Frontal cortex (tissue), 4 donors: Measurements from ENCODE around the gene P3H1. TPM values are rescaled to one million over a fixed set of nuclear protein-coding genes. Genes with fewer than 3 reads are reported as not detected.
A peak's percentile ranks its signal among the peaks of the same experiment; 100 is the strongest.
"Not testable (repeated sequence)": the region's sequence is repeated elsewhere in the genome, so short reads cannot be mapped to it uniquely, and the experiment has no call there.

ENCODE experiments used
- DNase-seq, 2 donors: peaks; one replicate each; pipeline ENCODE4 v3.0.0; 2012; ENCODE audit warnings: low spot score in 2 of 2
- FAIRE-seq: peaks from 2 replicates; lab custom pipeline; 2012; peaks lifted over from hg19 to GRCh38; lab: Jason Lieb, UNC
- total RNA-seq: library from RNA; depleted of rRNA; stranded (reverse); fragments of >200 nt; gene quantifications from one replicate; pipeline ENCODE4 v1.2.3, GENCODE V29; 2014
- donor health status: control.
- donor health status: control.
- donor health status: control.

The P3H1 gene, protein sequence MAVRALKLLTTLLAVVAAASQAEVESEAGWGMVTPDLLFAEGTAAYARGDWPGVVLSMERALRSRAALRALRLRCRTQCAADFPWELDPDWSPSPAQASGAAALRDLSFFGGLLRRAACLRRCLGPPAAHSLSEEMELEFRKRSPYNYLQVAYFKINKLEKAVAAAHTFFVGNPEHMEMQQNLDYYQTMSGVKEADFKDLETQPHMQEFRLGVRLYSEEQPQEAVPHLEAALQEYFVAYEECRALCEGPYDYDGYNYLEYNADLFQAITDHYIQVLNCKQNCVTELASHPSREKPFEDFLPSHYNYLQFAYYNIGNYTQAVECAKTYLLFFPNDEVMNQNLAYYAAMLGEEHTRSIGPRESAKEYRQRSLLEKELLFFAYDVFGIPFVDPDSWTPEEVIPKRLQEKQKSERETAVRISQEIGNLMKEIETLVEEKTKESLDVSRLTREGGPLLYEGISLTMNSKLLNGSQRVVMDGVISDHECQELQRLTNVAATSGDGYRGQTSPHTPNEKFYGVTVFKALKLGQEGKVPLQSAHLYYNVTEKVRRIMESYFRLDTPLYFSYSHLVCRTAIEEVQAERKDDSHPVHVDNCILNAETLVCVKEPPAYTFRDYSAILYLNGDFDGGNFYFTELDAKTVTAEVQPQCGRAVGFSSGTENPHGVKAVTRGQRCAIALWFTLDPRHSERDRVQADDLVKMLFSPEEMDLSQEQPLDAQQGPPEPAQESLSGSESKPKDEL
- 10.6 TPM for total RNA-seq

DNA sequence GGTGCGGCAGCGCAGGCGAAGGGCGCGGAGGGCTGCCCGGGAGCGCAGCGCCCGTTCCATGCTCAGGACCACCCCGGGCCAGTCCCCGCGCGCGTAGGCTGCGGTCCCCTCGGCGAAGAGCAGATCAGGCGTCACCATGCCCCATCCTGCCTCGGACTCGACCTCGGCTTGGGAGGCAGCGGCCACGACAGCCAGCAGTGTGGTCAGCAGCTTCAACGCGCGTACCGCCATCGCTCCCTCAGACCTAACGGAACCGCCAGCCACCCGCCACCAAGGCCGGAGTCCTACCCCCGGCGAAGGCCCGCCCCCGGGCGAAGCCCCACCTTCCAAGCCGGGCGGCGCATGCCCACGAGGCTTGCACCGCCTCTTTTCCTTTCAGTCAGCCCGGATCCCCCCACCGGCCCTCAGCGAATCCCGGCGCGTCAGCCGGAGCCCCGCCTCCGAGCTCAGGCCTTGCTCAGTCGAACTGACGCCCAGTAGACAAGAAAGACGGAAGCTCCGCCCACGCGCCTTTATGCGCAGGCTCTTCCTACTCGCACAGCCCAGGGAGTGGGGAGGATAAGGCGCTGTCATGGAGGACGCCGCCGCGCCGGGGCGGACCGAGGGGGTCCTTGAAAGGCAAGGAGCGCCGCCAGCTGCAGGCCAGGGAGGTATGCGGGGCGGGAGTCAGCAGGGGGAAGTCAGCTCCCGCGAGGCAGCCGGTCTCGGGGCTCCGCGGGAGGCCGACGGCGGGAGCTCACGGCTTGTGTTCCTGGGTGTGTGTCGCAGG, at the start of gene P3H1, which contains the start of gene C1orf50:
P3H1 (minus strand) TSS at position 288 of the 769 bp plus-strand sequence; CDS start at position 231, 57 bp downstream.
C1orf50 (plus strand) TSS at position 509 of the 769 bp plus-strand sequence; CDS start at position 572, 63 bp downstream.
- peak; percentile 96 for DNase-seq
- FAIRE-seq = peak; percentile 88

DNA sequence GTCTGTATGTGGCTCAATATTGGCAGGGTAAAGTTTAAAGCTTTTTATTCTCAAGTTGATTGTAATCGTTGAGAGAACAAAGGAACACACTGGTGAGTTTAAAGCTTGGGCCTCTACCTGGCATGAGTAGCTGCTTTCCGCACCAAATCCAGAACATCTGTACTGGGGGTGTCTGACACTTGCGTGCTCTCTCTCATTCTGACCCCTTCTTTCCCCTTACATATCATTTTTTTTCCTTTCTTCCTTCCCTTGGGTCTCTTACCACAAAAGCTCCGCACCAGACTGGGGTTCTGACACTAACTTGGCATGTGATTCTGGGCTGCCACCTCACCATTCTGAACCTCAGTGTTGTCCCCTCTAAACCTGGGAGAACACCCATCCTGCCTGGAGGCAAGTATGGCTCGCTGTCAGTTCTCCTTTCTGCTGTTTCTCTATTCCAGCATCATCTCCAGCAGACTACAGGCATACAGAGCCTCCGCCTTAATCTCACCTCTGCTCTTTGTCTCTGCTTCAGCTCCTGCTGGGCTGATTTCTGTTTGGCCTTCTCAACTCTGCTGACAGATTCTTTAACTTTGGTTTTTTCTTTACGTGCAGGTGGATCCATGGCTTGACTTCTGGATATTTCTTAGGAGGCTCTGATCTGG, 49.2 kb upstream of the P3H1 start:
- FAIRE-seq = no peak
- DNase-seq = no peak

DNA sequence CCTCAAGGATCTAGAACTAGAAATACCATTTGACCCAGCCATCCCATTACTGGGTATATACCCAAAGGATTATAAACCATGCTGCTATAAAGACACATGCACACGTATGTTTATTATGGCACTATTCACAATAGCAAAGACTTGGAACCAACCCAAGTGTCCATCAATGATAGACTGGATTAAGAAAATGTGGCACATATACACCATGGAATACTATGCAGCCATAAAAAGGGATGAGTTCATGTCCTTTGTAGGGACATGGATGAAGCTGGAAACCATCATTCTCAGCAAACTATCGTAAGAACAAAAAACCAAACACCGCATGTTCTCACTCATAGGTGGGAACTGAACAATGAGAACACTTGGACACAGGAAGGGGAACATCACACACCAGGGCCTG, 48.0 kb upstream of the P3H1 start:
- FAIRE-seq, DNase-seq: not testable (repeated sequence)

DNA sequence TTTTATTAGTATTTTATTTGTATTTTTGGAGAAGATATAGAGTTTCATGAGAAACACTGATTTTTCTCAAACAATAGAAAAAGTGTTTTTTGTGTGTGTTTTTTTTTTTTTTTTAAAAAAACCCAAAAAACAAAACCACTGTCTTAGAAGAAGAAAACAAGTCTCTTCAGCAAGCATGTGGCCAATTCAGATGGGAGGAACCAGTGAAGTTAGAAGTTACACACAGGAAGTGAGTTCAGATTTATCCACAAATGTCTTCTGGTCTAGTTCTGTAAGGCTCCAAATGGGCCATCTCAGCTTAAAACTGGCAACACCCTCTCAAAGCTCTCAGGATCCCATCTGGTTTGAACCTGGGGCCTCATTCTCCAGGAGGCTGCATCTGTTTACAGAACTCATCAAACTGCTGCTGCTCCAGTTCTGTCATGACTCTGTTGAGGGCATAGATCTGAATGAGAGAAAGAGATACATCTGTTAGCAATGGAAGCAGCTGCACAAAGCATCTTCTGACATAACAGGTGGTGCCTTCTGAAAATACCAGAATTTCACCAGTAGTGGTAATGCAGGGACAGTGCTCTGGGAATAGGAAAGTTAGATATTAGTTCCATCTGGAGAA, 40.3 kb upstream of the P3H1 start:
- DNase-seq (no peak), FAIRE-seq (no peak)

DNA sequence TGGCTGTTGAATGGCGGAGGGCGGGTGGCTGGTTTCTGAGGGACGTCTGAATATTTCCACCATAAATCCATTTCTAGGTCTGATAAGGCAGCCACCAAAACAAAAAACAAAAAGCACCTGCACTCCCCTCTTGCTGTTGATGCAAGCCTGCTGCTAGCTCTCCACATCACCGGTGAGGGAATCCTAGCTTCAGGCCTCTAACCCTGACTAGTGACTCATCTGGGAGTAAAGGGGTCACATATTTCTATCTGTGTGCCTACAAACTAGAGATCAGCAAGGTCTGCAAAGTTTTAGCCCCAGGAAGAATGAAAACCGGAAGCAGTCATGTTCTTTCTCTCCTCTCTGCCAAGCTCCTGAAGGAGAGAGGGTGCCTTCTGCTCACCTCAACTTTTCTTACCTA, 39.8 kb upstream of the P3H1 start:
- DNase-seq (no peak), FAIRE-seq (no peak)

DNA sequence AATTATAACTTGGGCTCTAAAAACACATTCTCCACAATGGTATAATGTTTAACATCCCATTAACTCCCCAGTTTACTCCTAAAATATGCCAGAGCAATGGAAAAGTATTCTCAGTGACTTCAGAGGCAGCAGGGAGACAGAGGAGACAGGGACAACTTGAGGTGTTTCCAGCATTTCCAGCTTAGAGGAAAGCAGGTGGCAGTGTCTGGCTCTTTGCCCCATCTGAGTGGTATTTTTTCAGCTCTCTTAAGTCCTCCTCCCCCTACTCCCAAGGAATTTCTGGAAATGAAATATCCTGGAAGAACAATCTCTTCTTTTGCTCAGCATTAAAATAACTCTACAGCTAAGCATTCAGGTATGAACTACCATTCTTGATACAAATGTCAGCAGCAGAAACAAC, 39.3 kb upstream of the P3H1 start:
- FAIRE-seq = no peak
- DNase-seq = no peak

DNA sequence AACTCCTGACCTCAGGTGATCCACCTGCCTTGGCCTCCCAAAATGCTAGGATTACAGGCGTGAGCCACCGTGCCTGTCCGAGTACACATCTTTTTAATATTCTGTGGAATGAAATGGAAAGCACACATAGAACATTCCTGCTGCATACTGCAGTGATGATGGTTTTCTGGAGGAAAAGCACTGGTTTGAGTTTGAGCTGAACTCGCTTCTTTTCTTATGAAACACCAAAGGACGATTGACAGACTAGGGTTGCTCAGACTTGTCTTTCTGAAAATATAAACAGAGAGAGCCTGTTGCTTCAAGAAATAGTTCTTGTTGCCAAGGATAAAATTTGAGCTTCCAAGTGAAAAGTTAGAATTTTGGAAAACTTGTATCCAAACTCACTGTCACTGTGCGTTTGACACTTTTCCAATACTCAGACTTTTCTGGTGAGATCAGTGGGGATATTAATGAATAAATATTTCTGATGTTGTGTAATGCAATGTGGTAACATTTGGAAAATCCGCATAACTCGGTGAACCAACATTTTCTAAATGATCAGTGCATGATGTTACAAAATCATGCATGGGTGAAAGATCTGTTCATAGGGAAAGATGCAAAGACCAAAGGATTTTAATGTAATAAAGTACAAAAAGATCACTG, 35.1 kb upstream of the P3H1 start:
- FAIRE-seq (no peak), DNase-seq (no peak)

DNA sequence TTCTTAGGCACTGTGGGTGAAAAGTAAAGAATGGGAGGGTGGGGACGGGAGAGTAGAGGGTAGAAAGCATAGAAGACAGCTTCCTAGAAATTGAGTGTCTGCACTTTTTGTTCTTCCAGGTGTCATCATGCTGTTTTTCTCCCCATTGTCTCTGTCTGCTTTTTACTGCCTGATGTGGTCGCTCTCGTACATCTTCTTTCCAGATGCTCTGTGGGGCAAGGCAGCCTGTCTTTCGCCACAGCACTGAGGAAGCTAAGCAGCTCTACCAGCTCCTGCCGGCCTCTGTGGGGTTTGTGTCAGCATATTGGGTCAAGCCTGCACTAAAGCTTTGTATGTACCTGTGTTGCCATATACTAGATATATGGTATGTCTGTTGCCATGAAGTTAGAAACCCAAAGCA, 31.2 kb upstream of the P3H1 start:
- DNase-seq = no peak
- no peak for FAIRE-seq

DNA sequence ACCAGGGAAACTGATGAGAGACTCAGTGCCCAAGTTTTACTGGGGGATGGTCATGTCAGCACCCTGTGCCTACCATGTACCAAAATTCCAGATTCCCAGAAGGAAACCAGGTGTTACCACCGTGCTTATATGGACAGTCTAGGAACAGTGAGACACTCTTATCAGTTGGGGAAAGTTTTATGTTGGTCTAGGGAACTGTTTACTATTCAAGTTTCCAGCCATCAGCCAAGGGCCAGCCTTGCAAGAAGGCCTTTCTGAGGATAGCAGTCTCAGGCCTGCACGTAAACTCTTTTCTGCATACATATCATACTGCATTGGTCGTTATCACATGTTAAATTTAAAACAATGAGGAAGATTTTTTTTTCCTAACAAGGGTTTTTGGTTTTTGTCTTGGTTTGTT, 30.6 kb upstream of the P3H1 start:
- DNase-seq = no peak
- FAIRE-seq = no peak

DNA sequence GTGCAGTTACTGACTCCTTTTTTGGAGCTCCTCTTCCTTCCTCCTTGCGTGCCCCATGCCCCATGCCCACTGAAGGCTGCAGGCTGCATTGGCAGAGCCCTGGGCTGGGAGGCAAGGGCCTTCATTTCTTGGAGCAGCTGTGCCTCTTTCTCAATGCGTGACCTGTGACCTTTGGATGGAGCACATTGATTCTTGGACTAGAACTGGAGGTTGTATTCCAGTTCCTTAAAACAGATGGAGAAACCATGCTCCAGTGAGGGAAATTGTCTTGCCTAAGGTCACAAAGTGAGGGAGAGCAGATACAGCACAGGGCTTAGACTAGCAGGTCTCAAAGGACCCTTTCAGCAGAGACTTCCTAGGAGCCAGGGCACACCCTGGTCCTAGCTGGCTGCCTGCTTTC, 27.0 kb upstream of the P3H1 start:
- FAIRE-seq = no peak

DNA sequence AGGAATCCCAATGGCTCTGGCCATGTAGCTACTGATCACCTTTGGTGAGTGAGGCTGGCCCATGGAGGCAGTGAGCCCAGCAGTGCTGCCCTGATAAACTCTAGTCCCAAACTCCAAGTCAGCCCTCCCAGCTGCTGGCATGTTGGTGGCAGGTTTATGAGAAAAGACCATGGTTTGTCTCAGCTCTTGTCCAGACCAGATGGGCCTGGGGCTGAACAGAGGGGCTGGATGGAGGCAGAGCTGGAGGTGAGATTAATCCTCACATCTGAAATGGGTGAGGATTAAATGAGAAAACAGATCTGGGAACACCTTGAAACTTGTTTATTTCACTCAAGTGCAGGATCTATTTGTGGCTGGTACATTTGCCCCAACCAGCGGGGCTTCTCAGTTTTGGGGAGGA, 21.2 kb upstream of the P3H1 start:
- DNase-seq = no peak

More for the DNA sequence above, 27.0 kb upstream of the P3H1 start:
- no peak for DNase-seq

DNA sequence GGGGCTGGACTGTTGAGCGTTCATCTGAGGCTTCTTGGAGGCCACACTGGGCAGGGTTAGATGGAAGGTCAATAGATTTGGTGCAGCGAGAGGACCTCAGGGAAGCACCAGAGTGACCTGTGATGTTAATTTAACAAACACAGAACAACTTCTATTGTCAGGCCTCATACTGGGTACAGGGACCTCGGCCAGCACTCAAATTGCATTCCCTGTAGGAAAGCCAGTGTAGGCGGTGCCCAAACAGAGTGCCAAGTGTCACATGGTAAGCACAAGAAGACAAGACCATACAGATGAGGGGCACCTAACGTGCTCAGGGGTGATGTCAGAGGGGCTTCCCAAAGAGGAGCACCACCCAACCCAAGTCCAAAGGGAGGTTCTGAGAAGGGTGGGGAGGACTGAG, 19.3 kb upstream of the P3H1 start:
- DNase-seq (no peak), FAIRE-seq (no peak)

More for the DNA sequence above, 21.2 kb upstream of the P3H1 start:
- no peak for FAIRE-seq

DNA sequence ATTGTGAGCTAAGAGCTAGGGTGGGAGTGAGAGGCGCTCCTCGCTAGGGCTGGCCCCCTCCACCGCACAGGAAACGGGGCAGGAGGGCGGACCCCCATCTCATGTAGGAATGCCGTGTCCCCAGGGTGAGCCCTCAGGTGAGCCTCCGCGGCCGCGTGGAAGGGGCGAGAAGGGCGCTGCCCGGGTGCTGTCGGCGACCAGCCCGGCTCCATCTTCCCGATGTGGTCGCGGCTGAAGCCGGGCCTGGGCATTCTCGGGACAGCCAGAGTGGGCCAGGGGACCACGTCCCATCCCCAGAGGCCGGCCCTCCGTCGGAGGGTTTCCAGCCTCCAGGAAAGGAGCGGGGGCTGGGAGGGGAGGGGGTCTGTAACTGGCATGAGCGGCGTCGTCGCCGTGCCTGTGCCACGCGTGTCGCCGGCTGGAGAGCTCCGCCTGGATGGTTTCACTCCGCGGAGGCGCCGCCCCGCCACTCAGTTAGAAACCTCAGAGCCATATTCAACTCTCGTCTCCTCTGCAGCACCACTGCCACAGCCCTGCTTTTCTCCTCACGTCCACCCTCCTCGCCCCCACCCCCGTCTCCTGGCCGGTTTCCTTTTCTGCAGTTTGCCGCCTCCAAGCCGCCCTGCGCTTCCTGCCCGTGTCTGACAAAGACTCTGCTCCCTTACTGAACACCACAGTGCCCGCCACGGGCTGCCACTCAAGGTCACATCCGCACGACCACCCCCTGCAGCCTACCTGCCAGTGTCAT, 18.3 kb upstream of the P3H1 start, which contains the start of gene TMEM269:
TMEM269 (plus strand) TSS at position 46 of the 748 bp plus-strand sequence. CDS start 4,903 bp downstream, outside the sequence.
- DNase-seq (peak in 1 of 2 donors; percentile 65), FAIRE-seq (no peak)

DNA sequence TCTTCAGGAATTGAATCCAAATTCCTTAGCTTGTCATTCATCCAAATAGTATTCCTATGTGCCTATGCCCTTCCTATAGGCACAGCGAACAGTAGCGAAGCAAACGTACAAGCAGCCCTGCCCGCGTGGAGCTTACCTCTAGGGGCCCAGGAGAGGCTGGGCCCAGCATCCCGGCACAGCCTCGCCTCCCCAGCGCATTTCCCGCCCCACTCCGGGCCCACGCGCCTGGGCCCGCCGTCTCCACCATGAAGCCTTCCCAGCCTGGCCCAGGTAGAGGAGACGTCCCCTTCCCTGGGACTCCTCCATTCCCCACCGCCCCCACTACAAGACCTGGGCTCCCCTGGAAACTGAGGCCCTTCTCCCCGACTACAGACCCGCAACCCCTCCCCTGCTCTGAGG, 17.7 kb upstream of the P3H1 start:
- FAIRE-seq (no peak), DNase-seq (no peak)

DNA sequence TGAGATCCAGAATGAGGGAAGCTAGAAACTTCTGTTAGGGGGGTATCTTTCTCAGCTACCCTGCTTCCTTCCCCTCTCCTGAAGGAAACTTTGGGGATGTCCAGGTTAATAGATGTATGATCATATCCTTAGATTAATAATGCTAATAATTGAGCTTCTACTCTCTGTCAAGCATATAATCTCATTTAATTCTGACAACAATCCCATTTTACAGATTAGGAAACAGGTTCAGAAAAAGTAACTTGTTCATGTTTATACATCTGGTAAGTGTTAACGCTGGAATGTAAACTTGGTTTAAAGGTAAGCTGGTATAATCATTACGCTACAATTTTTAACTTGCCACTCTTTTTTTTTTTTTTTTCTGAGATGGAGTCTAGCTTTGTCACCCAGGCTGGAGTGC, 16.3 kb upstream of the P3H1 start:
- FAIRE-seq = no peak

DNA sequence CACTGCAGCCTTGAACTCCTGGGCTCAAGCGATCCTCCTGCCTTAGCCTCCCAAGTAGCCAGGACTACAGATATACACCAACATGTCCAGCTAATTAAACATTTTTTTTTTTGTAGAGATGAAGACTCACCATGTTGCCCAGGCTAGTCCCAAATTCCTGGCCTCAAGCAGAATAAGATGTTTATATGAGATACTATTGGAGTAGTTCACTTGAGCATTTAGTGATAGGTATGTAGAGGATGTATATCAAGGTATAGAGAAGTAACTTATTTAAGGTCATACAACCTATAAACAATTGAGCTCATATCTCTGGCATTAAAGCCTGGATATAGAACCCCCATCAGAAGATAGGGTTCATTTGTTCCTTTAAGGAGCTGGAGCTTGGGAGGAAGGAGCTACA, 13.3 kb upstream of the P3H1 start:
- FAIRE-seq (no peak), DNase-seq (no peak)

More for the DNA sequence above, 16.3 kb upstream of the P3H1 start:
- no peak for DNase-seq

DNA sequence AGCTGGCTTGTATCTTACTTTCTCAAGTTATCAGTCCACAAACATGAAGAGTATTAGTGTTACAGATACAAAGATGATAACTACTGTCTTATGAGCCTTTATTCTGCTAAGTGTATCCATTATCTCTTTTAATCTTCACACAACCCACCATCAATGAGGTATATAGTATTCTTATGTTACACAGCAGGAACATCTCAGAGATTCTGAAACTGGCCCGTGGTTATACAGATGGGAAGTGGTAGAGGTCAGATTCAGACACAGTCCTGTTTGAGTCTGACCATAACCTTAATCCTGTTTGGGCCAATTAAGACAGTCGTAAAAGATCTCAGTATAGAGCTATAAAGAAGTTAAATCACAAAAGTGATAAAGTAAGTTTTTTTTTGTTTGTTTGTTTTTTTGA, 12.9 kb upstream of the P3H1 start:
- DNase-seq (no peak), FAIRE-seq (no peak)

DNA sequence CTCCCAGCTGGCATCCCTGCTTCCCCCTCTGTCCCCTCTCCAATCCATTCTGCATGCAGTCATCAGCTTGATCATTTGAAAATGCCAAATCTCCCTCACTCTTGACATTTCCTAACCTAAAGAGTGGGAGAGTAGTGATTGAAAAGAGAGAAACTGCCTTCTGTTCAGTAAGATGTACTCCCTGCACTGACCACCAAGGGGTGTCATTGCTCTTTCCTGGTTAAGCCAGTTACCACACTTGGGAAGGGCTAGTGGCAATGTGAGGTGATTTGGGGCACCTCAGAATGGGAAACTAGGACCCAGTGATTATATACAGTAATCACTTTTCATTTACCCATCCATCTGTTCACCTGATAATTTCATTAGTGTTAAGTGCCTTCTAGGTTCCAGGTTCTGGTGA, 11.0 kb upstream of the P3H1 start:
- no peak for FAIRE-seq
- DNase-seq = peak; percentile 42 to 69
